M059J (cell line): Measurements from ENCODE around the gene AFF2. TPM values are rescaled to one million over a fixed set of nuclear protein-coding genes. Genes with fewer than 3 reads are reported as not detected.

Experiments used
- DNase-seq: peaks from one replicate; pipeline ENCODE4 v3.0.0-alpha.2; 2012; ENCODE audit warnings: low read depth
- total RNA-seq: library from RNA; depleted of rRNA; stranded (reverse); fragments of >200 nt; shearing (Covaris generic); gene quantifications from 2 replicates; pipeline ENCODE4 v1.2.3, GENCODE V29; 2014

AFF2 gene
- total RNA-seq, 1 experiment from 2014 or later: 0.07 TPM

GRCh38 chrX:148923631-148924030 is 423.2 kb downstream of the AFF2 start:
- DNase-seq: no peak

GRCh38 chrX:148926371-148926770 is 426.0 kb downstream of the AFF2 start:
- no peak for DNase-seq

DNA sequence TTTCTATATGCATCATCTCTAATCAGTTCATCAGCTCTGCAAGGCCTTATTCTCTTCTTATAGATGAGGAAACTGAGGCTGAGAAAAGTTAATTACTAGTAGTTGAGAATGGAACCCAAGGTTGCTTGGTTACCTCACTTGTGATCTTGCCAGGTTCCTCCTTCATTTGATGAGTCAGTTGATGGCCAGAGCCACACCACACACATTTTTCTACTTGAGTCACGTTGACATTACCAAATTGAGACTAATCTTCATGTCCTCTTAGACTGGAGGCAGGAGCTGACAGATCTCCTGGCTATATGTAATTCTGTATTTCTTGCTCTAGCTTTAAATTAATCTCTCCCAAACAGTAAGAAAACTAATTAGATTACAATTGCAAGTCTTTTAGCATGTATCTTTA is 428.4 kb downstream of the AFF2 start:
- DNase-seq: peak; percentile 73

DNA sequence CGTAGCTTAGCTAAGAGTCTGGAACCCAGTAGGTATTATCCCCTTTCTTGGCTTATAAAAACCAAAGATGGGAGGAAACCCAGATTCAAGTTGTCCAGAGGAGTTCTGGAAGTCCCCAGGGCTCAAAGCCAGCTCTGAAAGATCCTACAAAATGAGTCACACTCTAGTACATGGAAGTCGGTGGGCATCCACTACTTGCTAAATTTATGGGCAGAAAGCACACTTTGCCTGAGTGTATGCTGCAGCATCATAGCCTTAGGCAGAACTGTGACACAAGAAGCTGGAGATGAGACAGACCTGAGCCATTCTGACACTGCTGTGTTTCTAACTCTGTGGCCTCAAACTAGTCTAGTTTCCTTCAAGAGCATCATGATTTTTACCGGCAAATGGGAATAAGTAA is 429.3 kb downstream of the AFF2 start:
- DNase-seq: peak; percentile 81

DNA sequence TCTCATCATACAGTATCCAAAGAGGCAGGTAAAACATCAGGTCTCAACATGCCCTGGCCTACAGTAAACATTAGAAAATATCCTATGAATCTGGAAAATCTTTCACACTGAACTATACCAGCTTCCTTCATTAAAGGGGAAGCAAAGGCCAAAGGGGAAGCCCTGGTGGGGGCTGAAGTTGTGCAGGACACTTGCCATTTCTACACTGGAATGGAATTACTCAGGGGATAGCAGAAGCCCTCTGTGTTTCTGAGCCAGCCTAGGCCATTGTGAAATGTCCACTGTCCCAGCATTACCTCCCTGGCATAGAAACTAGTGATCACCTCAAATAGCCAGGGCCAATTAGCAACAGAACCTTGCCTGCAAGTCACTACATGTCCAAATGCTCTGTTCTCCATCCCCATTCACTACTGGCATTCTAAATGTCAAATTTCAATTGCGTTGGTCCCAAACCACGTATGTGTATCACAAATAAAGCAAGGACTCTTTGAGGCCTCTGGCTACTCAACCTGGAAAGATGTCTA is 429.9 kb downstream of the AFF2 start:
- no peak for DNase-seq

DNA sequence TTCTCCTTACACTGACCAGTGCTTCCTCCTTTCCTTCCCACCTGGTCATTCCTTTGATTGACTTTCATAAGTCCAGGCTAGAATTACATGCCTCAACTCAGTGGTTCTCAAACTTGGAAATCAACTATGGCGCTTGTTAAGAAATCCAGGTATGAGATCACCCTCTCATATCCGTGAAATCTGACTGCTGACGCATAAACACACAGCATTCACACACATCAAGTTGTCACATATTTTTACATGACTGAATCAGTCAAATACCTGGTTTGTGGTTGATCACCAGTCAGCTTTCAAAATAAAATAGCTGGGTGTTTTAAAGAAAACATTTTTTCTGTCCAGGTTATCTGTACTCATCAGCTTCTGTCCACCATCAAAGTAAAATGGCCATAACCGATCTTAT is 433.5 kb downstream of the AFF2 start:
- peak; percentile 29 for DNase-seq

DNA sequence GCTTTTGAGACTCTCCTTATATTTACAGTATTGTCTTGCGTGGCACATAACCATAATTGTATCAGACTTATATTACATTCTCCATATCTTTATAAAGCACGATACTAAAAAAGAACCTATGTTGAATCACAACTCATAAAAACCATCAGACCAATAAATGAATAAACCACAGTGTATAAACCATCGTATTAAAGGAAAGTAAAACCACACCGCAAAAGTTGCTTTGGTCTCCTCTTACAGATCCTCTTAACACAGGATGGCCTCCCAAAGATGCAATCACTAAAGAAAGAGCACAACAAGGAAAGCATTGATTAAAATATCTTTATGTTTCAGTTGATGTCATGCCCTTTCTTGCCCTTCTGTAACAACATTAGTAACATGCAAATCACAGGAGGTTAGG is 437.9 kb downstream of the AFF2 start:
- peak; percentile 38 for DNase-seq

DNA sequence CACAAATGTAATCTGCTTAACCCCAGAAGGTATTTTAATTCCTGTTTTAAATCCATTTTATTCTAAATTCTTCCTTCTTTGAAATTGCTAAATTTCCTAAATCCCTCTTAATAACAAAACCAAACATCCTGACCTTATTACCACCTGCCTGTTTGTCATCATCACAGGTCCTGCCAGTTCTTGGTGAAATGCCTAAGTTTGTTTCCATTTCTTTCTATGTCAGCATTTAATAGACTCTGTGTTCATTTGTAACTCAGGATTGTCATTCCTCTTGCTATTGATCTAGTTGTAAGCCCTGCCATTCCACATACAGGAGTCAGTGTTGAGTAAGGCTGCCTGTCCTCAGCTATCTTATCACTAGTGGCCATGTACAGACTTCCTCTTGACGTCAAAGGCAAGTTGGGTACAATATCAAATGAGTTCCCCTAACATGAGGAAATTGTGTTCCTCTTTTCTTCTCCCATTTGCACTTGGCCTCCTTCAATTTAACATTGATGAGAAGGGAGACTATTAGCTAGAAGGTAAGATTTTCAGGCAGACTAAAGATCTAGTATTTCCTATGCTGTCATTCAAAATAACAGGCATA is 440.1 kb downstream of the AFF2 start:
- peak; percentile 8 for DNase-seq

DNA sequence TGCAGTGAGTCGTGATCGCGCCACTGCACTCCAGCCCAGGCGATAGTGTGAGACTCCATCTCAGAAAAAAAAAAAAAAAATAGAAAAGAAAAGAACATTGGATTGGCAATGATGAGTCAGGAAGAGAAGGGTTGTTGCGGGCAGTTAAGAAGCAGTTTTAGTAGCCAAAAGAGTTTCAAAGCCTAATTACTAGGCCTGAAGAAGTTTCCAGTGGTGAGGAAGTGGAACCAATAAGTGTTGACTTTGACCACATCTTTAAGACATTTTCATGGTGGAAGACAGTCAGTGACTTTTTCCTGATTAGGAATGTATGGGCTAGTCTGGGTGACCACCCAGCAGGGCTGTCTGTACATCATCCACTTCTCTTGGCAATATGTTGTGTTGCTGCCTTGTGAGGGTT is 442.3 kb downstream of the AFF2 start:
- DNase-seq: no peak

GRCh38 chrX:148947399-148947975 is 447.1 kb downstream of the AFF2 start:
- no peak for DNase-seq

DNA sequence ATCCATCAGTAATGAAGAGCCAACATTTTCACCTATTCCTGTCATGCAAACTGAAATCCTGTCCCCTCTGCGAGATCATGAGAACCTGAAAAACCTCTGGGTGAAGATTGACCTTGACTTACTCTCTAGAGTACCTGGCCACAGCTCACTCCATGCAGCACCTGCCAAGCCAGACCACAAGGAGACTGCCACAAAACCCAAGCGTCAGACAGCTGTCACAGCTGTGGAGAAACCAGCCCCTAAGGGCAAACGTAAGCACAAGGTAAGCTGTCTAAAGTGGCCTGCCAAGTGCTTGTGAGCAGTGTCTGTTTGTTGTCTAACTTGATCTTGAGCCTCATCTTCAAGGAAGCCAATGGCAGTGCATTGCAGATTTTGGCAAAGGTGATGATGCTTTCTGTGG is 455.9 kb downstream of the AFF2 start:
- no peak for DNase-seq

- DNase-seq: no peak
These were observed 458.5 kb downstream of the AFF2 start for GRCh38 chrX:148958901-148959300.

DNA sequence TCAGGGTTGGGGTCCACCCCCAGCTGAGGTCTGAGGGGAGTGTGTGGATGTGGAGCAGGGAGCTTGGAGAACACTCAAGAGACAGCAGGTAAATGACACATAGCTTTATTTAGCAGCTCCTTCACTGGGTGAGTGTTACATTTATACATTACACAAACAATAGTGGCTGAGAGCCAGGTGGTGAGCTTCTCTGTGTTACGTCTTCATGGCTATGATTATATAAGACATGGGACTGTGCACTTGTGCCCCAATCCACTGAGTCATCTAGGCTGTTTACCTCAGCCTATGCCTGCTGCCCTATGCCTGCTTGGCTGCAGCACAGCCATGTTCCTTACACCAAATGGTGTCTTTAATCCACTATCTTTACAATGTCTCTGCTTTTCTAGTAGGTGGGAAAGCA is 459.6 kb downstream of the AFF2 start:
- DNase-seq: peak; percentile 5

DNA sequence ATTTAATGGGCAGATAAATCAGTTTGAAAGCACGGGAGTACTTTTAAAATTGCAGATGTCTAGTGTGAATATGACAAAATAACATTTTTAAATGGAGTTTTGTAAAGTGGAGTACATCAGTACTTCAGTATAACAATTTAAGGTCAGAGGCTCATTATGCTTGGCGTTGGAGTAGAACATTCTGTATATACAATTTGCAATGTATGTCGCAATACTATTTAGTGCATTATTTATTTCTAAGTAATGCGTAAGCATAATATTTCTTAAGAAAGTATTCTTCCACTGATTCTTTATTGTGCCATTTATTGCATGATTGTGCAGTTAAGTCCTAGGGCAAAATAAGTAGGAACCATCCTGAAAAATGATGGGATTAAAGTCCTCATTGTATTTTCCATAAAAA is 461.6 kb downstream of the AFF2 start:
- no peak for DNase-seq

GRCh38 chrX:148976571-148977400 is 476.4 kb downstream of the AFF2 start:
- no peak for DNase-seq

DNA sequence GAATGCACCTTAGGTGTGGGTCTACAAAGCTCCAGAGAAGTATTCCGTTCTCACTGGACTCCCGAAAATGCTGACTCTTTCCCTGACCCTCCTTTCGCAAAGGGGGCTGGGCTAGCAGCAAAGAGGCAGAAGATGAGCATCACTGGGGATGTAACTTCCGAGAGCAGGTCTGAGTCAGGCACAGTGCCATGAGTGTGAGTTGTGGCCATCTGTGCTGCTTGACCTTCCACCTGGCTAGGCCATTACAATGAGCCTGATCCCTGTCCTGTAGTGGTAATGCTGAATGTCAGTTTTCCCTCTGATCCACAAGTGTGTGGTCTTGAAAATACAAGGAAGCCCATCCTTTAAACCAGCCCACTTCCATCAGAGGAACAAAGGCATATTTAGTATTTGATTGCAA is 479.4 kb downstream of the AFF2 start:
- no peak for DNase-seq

GRCh38 chrX:148984238-148984637 is 483.8 kb downstream of the AFF2 start:
- DNase-seq: no peak

- DNase-seq: no peak
These were observed 491.1 kb downstream of the AFF2 start for GRCh38 chrX:148991502-148991901.

- no peak for DNase-seq
These were observed 495.2 kb downstream of the AFF2 start for GRCh38 chrX:148995661-148996060.

- DNase-seq: no peak
These were observed 501.9 kb downstream of the AFF2 start for GRCh38 chrX:149002320-149002719.

DNA sequence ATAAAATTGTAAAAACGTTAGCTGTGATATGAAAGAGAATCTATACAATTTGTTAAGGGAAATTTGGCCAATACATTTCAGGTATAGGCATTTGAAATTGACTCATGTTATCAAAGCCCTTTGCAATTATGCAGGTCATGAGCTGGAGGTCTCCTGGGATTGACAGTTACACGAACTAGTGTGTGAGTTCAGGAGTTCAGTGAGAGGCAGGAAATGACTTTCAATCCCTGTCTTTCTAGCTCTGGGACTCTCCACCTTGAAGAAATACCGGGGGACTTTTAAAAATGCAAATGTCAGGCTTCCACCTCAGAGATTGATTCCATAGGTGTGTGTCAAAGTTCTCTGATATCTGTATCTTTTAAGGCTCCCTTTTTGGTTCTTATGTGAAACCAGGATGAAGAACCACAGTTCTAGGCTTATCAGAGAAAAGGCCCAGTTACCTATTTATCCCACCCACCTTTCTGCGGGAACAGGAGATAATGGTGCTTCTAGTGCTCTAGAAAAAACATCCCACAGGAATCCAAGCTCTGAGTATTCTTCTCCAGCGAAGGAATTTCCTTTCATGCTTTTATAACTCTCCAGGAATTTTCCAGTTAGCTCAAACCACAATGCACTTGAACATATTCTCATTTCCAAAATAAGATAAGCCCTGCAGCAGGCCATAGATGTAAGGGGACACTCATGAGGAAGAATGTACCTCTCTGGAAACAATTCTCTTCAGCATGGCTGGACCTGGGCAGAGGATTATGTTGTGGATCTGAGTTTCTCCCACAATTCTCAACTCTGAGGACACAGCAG is 503.6 kb downstream of the AFF2 start:
- DNase-seq: no peak

DNA sequence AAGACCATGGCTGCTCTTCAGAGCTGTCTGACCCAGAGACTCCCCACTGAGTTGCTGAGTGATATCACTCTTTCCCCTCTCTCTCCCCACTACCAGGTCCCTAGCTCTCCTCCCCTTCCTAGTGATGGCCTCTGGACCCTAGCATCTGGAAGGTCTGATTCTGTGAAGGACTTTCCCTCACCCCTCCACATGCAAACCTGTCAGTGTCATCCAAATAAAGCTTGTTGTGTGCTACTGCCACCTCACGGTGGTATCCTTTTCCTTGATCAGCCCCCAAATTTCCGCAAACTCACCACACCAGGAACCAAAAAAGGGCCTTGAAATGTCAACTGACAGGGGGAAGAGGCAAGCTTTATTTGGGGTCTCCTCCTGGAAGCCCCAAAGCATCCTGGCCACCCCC is 504.5 kb downstream of the AFF2 start:
- DNase-seq: no peak
